OCI-LY7 (cell line): ENCODE data around the gene CYP11A1.

Experiments
- EZH2phosphoT487 ChIP-seq: fragments of 200-600 bp; sonication (generic); IDR thresholded peaks from 2 replicates; pipeline ENCODE4 v1.6.1; 2018; ENCODE audit warnings: low read depth, borderline replicate concordance, mild to moderate bottlenecking, mixed run types, antibody characterized with exemption, low read length, moderate library complexity, mixed read lengths
- TF ChIP-seq, protein P1 (sequence below): fragments of 200-600 bp; sonication (generic); conservative IDR thresholded peaks from 2 replicates; pipeline ENCODE4 v1.5.1; 2014; ENCODE audit warnings: mild to moderate bottlenecking, antibody characterized with exemption, low read length, moderate library complexity, mixed read lengths

DNA sequence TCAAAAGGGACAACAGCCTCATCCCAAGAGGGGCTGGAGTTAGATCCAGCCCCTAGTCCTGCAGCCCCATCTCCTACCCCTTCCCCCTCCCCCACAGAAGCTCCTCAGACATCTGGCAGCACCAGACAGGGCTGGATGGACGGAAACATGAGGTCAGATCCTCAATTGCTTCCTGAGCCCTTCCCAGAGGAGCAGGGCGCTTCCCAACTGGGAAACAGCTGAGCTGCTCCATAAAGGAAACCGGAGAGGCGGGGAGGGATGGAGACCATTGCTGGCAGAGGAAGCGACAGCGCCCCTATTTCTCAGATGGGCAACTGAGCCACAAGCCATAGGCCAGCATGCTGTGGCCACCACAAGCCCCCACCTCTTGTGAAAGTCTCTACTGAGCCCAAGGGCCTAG, 18.3 kb upstream of the CYP11A1 start:
- TF ChIP-seq, protein P1, sequence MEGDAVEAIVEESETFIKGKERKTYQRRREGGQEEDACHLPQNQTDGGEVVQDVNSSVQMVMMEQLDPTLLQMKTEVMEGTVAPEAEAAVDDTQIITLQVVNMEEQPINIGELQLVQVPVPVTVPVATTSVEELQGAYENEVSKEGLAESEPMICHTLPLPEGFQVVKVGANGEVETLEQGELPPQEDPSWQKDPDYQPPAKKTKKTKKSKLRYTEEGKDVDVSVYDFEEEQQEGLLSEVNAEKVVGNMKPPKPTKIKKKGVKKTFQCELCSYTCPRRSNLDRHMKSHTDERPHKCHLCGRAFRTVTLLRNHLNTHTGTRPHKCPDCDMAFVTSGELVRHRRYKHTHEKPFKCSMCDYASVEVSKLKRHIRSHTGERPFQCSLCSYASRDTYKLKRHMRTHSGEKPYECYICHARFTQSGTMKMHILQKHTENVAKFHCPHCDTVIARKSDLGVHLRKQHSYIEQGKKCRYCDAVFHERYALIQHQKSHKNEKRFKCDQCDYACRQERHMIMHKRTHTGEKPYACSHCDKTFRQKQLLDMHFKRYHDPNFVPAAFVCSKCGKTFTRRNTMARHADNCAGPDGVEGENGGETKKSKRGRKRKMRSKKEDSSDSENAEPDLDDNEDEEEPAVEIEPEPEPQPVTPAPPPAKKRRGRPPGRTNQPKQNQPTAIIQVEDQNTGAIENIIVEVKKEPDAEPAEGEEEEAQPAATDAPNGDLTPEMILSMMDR = no peak
- no peak for TF ChIP-seq EZH2phosphoT487
